Measurements from ENCODE around the gene EYS.

- no peak for TF ChIP-seq ZFP30 (CRISPR knock-in tag; IDR thresholded peaks at IDR 0.05)
- TF ChIP-seq GLIS3 (CRISPR knock-in tag; IDR thresholded peaks at IDR 0.05), result no peak
- no peak for TF ChIP-seq TSHZ2 (CRISPR knock-in tag; IDR thresholded peaks at IDR 0.05)
- no peak for TF ChIP-seq RARB (CRISPR knock-in tag; IDR thresholded peaks at IDR 0.05)
- no peak for TF ChIP-seq ZNF565 (CRISPR knock-in tag; conservative IDR thresholded peaks at IDR 0.05; ENCODE audit: low read depth)
Observed at GRCh38 chr6:65199683-65200082, 507.3 kb downstream of the EYS start.

Measured in SK-N-SH treated with all-trans-retinoic acid at 6 μM for 48 hours (cell line).